K562 (cell line): ENCODE results near the gene FUBP3. TPM values are rescaled to one million over a fixed set of nuclear protein-coding genes. Genes with fewer than 3 reads are reported as not detected.
A peak's percentile ranks its signal among the peaks of the same experiment; 100 is the strongest.

Experiments
- CLOCK ChIP-seq: fragments of 250-450 bp; sonication (Bioruptor Pico); IDR thresholded peaks from 2 replicates; pipeline ENCODE4 v1.4.0; 2020; ENCODE audit warnings: mild to moderate bottlenecking, moderate library complexity, borderline replicate concordance
- E2F8 ChIP-seq: fragments of 450-650 bp; IDR thresholded peaks from 2 replicates; pipeline ENCODE4 v1.7.1; 2018; ENCODE audit warnings: mild to moderate bottlenecking, low read depth; ENCODE audit not compliant: partially characterized antibody
- GABPB1 ChIP-seq: sonication (generic); formaldehyde crosslinking; IDR thresholded peaks from 2 replicates; pipeline ENCODE4 v1.8.0; 2022; ENCODE audit warnings: mild to moderate bottlenecking, missing genetic modification reagents
- KLF13 ChIP-seq: fragments of 450-650 bp; IDR thresholded peaks from 2 replicates; pipeline ENCODE4 v1.6.1; 2016; ENCODE audit warnings: missing genetic modification characterization, low read depth, mild to moderate bottlenecking, missing compliant biosample characterization, moderate library complexity, borderline replicate concordance
- NCOA4 ChIP-seq: fragments of 450-650 bp; IDR thresholded peaks from 2 replicates; pipeline ENCODE4 v1.6.1; 2018; ENCODE audit warnings: mild to moderate bottlenecking; ENCODE audit not compliant: partially characterized antibody
- NFXL1 ChIP-seq: fragments of 450-650 bp; formaldehyde crosslinking; IDR thresholded peaks from 2 replicates; pipeline ENCODE4 v1.4.0; 2021; ENCODE audit warnings: mild to moderate bottlenecking
- NUFIP1 ChIP-seq: fragments of 450-650 bp; IDR thresholded peaks from 2 replicates; pipeline ENCODE4 v1.6.1; 2018; ENCODE audit not compliant: partially characterized antibody
- PHF20 ChIP-seq: fragments of 450-650 bp; IDR thresholded peaks from 2 replicates; pipeline ENCODE4 v1.6.1; 2018; ENCODE audit not compliant: partially characterized antibody
- RAD21 ChIP-seq, 2 experiments: fragments of 250-450 bp in 1 of 2; fragments of 450-650 bp in 1 of 2; sonication (Bioruptor Pico) in 1 of 2; formaldehyde crosslinking in 1 of 2; IDR thresholded peaks in 1 of 2; conservative IDR thresholded peaks in 1 of 2; 2 replicates each; pipeline versions ENCODE4 v1.4.0 to v1.8.0; 2020 to 2022; ENCODE audit warnings: mild to moderate bottlenecking in 2 of 2, moderate library complexity in 1 of 2
- SMARCA4 ChIP-seq: fragments of 450-650 bp; IDR thresholded peaks from 2 replicates; pipeline ENCODE4 v1.6.1; 2016
- SMARCE1 ChIP-seq: fragments of 450-650 bp; IDR thresholded peaks from 2 replicates; pipeline ENCODE4 v1.7.1; 2016; ENCODE audit warnings: mild to moderate bottlenecking
- TOE1 ChIP-seq, 2 experiments: fragments of 450-650 bp in 1 of 2; sonication (generic) in 1 of 2; formaldehyde crosslinking in 1 of 2; IDR thresholded peaks; 2 replicates each; pipeline versions ENCODE4 v1.7.1 to v1.8.0; 2016 to 2022; ENCODE audit warnings: borderline replicate concordance in 2 of 2, mild to moderate bottlenecking in 2 of 2, antibody characterized with exemption in 1 of 2, inconsistent platforms in 1 of 2, low read depth in 1 of 2, missing genetic modification reagents in 1 of 2, moderate library complexity in 1 of 2
- ZNF444 ChIP-seq: fragments of 250-450 bp; sonication (Bioruptor Pico); IDR thresholded peaks from 2 replicates; pipeline ENCODE4 v1.4.0; 2020; ENCODE audit warnings: mild to moderate bottlenecking, moderate library complexity
- polyA plus RNA-seq, 8 experiments: library from polyadenylated mRNA; depleted of rRNA in 4 of 8; stranded (reverse) in 5 of 8; unstranded in 3 of 8; fragments of >200 nt; fragmentation: Nextera tagmentation in 2 of 8; fragmentation: Illumina TruSeq in 1 of 8; extraction: Ambion mirVana in 2 of 8; extraction: Trizol in 1 of 8; gene quantifications; 2 replicates each; pipeline versions ENCODE4 v1.2.1 to v1.2.3, GENCODE V29; 2011 to 2014; ENCODE audit warnings: inconsistent platforms in 1 of 8, missing spikeins in 1 of 8
- total RNA-seq, 7 experiments: library from RNA; depleted of rRNA in 6 of 7; stranded (reverse); fragments of >200 nt in 6 of 7; fragmentation: Illumina TruSeq in 2 of 7; extraction: Trizol in 2 of 7; gene quantifications; 2 replicates each; pipeline versions ENCODE4 v1.2.1 to v1.2.3, GENCODE V29; 2011 to 2021; ENCODE audit warnings: low replicate concordance in 1 of 7

FUBP3 gene
- total and polyA plus RNA-seq, 9 of the 15 experiments (the other 6 are each of a cell fraction or from before 2014, with no cell fraction given) = 3.0 to 64.0 (median 48.1) TPM

GRCh38 chr9:130570208-130570607, 9.2 kb upstream of the FUBP3 start (continued):
- TF ChIP-seq E2F8 (no peak), RAD21 (CRISPR knock-in tag; conservative IDR thresholded peaks at IDR 0.05 in 1 of 2, IDR thresholded peaks at IDR 0.05 in 1 of 2) (no peak), SMARCE1 (0 out of 2 replicates have a peak, but pooled peaks have one; percentile 33), NFXL1 (CRISPR knock-in tag) (no peak), GABPB1 (CRISPR knock-in tag) (no peak), KLF13 (no peak), PHF20 (no peak), NUFIP1 (no peak), NCOA4 (no peak), SMARCA4 (0 out of 2 replicates have a peak, but pooled peaks have one; percentile 15), ZNF444 (no peak), TOE1 (IDR thresholded peaks at IDR 0.05; ENCODE audit: borderline replicate concordance) (no peak), TOE1 (CRISPR knock-in tag; IDR thresholded peaks at IDR 0.05; ENCODE audit: borderline replicate concordance, low read depth) (no peak), CLOCK (no peak)
